ENCODE measurements around the gene KLHL22.
"Not testable (repeated sequence)": the region's sequence is repeated elsewhere in the genome, so short reads cannot be mapped to it uniquely, and the experiment has no call there.

The KLHL22 gene, protein sequence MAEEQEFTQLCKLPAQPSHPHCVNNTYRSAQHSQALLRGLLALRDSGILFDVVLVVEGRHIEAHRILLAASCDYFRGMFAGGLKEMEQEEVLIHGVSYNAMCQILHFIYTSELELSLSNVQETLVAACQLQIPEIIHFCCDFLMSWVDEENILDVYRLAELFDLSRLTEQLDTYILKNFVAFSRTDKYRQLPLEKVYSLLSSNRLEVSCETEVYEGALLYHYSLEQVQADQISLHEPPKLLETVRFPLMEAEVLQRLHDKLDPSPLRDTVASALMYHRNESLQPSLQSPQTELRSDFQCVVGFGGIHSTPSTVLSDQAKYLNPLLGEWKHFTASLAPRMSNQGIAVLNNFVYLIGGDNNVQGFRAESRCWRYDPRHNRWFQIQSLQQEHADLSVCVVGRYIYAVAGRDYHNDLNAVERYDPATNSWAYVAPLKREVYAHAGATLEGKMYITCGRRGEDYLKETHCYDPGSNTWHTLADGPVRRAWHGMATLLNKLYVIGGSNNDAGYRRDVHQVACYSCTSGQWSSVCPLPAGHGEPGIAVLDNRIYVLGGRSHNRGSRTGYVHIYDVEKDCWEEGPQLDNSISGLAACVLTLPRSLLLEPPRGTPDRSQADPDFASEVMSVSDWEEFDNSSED

DNA sequence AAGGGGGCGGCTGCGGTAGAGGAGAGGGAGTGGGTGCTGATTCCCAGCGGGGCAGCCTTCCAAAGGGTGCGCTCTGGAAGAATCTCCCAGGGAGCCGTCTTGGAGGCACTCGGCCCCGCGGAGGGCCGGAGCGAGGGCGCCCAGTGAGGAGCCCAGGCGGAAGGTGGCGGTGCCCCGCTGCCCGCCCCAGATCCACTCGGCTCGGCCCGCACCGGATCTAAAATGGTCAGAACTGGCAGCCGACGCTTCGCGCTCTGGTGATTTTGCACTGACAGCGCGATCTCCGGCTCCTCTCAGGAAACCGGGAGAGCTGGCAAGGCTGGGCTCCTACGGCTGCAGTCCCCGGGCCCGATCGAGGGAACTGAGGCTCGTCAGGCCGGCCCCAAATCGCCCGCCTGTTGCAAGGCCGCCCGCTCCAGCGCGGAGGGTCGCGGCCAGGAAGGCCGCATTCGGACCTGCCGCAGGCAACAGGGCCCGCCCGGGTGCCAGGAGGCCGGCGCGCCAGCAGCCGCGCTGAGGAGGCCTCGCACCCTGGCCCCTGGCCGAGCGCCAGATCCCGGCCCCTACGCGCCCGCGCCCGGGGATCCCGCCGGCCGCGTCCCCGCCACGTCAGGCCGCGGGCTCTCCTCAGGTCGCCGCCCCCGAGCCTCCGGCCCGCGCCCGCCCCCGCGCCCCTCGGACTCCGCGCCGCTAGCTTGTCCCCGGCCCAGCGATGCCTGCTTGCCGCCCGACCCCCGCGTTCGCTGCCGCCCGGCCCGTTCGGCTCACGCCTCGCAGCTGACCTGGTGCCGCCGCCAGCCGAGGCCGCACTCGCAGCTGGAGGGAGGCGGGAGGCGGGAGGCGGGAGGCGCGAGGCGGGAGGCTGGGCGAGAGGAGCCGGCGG, at the start of gene KLHL22:
TSS of gene KLHL22 (minus strand) at position 818 of the 883 bp plus-strand sequence. CDS start 6,584 bp downstream, outside the sequence.
- peak; percentile 8 for DNase-seq

GRCh38 chr22:20545318-20545634, 49.7 kb upstream of the KLHL22 start:
- DNase-seq: not testable (repeated sequence)

DNA sequence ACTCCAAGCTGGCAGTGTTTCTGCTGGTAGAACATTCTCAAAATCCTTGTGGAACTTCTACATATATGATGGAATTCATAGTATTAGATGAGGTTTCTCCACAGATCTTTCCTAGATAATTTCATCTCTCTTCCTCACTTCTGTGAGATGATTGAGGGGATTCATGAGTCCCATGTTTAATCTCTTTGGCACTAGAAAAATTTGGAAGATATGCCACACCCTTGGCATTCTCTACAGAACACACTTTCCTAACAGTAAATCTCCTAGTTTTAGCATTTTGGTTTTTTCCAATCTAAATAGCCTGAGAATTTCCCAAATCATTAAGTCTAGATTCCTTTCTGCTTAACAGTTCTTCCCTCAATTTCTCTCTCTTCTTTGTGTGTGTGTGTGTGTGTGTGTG, 47.1 kb upstream of the KLHL22 start:
- DNase-seq: no peak

GRCh38 chr22:20542055-20542454, 46.5 kb upstream of the KLHL22 start:
- no peak for DNase-seq

DNA sequence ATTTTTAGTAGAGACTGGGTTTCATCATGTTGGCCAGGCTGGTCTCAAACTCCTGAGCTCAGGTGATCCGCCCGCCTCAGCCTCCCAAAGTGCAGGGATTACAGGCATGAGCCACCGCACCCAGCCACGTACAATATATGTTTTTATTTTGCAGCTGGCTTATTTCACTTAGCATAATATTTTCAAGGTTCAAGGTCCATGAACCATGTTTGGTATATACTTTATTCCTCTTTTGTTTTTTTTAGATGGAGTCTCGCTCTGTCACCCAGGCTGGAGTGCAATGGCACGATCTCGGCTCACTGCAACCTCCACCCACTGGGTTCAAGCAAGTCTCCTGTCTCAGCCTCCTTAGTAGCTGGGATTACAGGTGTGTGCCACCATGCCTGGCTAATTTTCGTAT, 43.3 kb upstream of the KLHL22 start:
- not testable (repeated sequence) for DNase-seq

- DNase-seq: no peak
Observed at GRCh38 chr22:20537983-20538382, 42.4 kb upstream of the KLHL22 start.

DNA sequence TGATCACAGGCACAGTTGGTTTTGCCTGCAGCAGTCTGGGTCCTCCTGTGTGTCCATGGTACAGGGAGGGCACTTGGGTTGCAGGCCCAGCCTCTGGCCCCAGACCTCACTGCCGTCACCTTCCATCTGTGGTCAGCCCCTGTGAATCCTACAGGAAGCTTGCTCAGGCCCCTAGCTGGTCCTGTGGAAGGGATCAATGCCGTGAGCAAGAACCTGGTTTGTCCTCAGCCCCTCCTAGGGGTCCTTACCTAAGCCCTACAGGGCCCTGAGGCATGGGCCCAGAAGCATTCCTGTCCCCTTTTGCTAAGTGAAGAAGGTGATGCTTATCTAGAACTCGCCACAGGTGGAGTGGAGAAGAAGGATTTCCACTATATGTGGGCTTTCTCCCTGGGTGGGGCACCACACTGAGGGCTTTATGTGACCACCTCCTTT, 41.7 kb upstream of the KLHL22 start:
- DNase-seq: no peak

GRCh38 chr22:20536590-20537324, 41.2 kb upstream of the KLHL22 start:
- DNase-seq: no peak

GRCh38 chr22:20533879-20534265, 38.3 kb upstream of the KLHL22 start:
- DNase-seq: no peak

DNA sequence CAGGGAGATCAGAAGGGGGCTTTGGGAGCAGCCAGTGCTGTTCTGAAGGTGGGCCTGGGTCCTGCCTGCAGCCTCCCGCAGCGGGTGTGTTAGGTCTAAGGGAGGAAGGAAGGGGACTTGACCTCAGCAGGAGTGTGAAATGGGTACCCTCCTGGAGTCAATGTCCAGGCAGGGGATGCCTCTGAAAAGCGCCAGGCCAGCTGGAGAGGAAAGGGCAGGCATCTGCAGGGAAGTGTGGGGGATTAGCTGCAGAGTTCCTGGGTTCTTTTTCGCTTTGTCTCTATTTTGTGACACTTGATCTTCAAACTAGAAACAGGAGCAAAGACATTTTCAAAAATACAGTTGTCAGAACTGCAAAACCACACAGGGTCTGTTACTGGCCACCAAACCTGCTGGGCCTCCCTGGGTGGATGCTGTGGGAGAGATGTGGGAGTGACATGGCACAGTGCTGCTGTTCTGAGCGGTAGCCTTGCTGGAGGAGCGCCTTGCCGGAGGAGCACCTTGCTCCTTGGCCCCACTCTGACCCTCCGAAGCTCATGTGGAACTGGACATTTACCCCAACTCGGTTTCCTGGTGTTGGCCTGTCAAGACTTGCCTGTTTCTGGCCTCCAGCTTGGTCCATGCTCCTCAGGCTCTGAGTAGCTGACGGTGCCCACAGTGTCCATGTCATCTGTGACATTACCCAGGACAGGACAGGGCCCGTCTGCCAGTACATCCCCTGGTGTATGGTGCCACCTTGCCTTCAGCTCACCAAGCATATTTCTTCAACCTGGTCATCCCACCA, 37.7 kb upstream of the KLHL22 start:
- DNase-seq: no peak

DNA sequence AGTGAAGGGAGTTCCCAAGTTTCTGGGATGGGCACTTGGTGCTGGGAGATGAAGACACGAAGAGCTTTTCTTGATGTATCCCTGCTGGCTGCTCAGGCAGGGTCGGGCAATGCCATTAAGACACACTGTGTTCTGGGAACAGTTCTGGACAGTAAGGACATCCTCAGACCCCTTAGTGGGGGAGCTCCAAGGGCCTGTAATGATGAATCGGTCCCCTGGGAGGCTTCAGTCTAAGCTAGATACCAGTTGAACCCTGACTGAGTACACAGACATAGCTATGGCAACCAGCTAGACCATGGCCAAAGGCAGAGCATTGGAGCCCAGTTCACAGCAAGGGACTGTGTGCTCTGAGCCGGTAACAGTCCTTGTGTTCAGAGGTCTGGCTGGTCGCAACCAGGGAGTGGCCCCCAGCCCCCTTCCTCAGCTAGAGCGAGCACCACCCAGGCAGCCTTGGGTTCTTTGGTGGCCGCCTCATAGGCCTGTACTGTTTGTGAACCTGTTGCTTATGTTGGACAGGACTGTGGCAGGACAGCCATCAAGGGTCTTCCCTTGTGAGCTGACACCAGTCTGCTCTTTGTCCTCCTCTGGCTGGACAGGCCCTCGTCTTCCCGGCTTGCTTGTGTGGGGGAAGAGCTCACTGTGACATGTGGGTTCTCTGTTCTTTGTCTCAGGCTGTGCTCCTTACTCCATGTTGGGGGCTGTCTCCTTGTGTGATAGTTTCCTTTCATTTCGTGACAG, 36.8 kb upstream of the KLHL22 start:
- no peak for DNase-seq

GRCh38 chr22:20531404-20532201, 36.0 kb upstream of the KLHL22 start:
- no peak for DNase-seq

- DNase-seq: no peak
Observed at GRCh38 chr22:20531154-20531403, 35.5 kb upstream of the KLHL22 start.

- DNase-seq: no peak
Observed at GRCh38 chr22:20530368-20531153, 35.0 kb upstream of the KLHL22 start.

- no peak for DNase-seq
Observed at GRCh38 chr22:20528405-20528978, 32.9 kb upstream of the KLHL22 start.

GRCh38 chr22:20526628-20527355, 31.2 kb upstream of the KLHL22 start:
- DNase-seq: no peak

GRCh38 chr22:20526305-20526627, 30.7 kb upstream of the KLHL22 start:
- DNase-seq: no peak

DNA sequence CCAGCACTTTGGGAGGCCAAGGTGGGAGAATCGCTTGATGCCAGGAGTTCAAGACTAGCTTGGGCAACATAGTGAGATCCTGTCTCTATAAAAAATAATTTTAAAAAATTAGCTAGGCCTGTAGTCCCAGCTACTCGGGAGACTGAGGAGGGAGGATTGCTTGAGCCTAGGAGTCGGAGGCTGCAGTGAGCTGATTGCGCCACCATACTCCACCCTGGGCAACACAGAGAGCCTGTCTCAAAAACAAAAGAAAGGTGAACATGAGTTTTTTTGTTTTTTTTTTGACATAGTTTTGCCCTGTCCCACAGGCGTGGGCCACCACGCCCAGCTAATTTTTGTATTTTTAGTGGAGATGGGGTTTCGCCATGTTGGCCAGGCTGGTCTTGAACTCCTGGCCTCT, 29.5 kb upstream of the KLHL22 start:
- no peak for DNase-seq

DNA sequence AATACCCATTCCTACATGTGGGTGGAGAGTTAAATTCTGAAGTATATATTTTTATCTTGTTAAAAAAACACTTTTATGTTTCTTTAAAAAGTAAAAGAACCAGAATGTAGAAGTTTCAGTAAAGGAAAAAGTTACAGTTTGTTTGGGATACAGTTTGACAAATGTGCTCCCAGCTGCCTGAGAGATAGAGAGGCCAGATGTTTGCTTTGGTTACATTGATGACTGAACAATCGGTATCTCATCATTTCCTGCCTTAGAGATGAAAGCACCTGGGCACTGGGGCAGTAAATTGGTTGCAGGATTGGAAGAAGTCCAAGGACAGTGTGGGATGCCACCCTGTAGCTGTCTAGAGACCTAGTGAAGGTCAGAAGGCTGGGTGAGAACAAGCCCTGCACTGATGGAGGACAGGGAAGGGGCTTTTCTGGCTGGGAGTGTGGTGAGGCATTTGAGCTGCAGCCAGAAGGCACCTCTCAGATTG, 28.4 kb upstream of the KLHL22 start:
- peak; percentile 49 for DNase-seq

Data from CD4-positive, alpha-beta T cell treated with Interleukin-10 for 1 hour (primary cell).